HEK293T (cell line): ENCODE results near the gene ABLIM2.

Source experiments
- BHLHE40 ChIP-seq: fragments of 450-650 bp; IDR thresholded peaks from 2 replicates; pipeline ENCODE4 v1.6.1; 2016; ENCODE audit warnings: mild to moderate bottlenecking, moderate library complexity, borderline replicate concordance
- L3MBTL2 ChIP-seq: fragments of 450-650 bp; conservative IDR thresholded peaks from 2 replicates; pipeline ENCODE4 v1.6.1; 2016; ENCODE audit warnings: mild to moderate bottlenecking
- SP1 ChIP-seq: fragments of 450-650 bp; IDR thresholded peaks from 2 replicates; pipeline ENCODE4 v1.6.1; 2017
- SUZ12 ChIP-seq: fragments of 450-650 bp; IDR thresholded peaks from 2 replicates; pipeline ENCODE4 v1.6.1; 2016; ENCODE audit warnings: mild to moderate bottlenecking
- ZNF384 ChIP-seq: fragments of 450-650 bp; IDR thresholded peaks from 2 replicates; pipeline ENCODE4 v1.6.1; 2016

- TF ChIP-seq ZNF384: no peak
- no peak for TF ChIP-seq SUZ12
- TF ChIP-seq SP1: no peak
- no peak for TF ChIP-seq BHLHE40
- no peak for TF ChIP-seq L3MBTL2
These were observed 150.2 kb downstream of the ABLIM2 start for GRCh38 chr4:8008391-8008790.
